ENCODE measurements around the gene RERE.
A peak's percentile ranks its signal among the peaks of the same experiment; 100 is the strongest.

GRCh38 chr1:8702850-8703810 lies 114.3 kb downstream of the RERE start:
- TF ChIP-seq CTCF (IDR thresholded peaks at IDR 0.05; ENCODE audit: extremely low read depth in 1 of 2, insufficient read depth in 1 of 2, low read depth in 1 of 2, low read length in 2 of 2) (peak in 1 of 2 donors; percentile 20), POLR2A (IDR thresholded peaks at IDR 0.05; ENCODE audit: low read depth, low read length) (peak; percentile 95)
